ENCODE measurements around the gene UGT8.

- TF ChIP-seq, protein P1, sequence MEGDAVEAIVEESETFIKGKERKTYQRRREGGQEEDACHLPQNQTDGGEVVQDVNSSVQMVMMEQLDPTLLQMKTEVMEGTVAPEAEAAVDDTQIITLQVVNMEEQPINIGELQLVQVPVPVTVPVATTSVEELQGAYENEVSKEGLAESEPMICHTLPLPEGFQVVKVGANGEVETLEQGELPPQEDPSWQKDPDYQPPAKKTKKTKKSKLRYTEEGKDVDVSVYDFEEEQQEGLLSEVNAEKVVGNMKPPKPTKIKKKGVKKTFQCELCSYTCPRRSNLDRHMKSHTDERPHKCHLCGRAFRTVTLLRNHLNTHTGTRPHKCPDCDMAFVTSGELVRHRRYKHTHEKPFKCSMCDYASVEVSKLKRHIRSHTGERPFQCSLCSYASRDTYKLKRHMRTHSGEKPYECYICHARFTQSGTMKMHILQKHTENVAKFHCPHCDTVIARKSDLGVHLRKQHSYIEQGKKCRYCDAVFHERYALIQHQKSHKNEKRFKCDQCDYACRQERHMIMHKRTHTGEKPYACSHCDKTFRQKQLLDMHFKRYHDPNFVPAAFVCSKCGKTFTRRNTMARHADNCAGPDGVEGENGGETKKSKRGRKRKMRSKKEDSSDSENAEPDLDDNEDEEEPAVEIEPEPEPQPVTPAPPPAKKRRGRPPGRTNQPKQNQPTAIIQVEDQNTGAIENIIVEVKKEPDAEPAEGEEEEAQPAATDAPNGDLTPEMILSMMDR (IDR thresholded peaks at IDR 0.05) = no peak
- TF ChIP-seq POLR2AphosphoS5 (IDR thresholded peaks at IDR 0.05) (no peak), EP300 (IDR thresholded peaks at IDR 0.05) (no peak)
Observed at GRCh38 chr4:114701491-114701890, 102.9 kb downstream of the UGT8 start.
